Body of pancreas (tissue), 4 donors: ENCODE data around the gene C8A.

ENCODE experiments used
- POLR2A ChIP-seq, 3 donors: fragments of 450-650 bp; IDR thresholded peaks; one replicate each; pipeline ENCODE4 v1.6.1; 2016; ENCODE audit warnings: antibody characterized with exemption in 3 of 3, mild to moderate bottlenecking in 2 of 3
- TF ChIP-seq, protein P1 (sequence below), 7 experiments: fragments of 450-650 bp in 4 of 7; fragments of 200-600 bp in 3 of 7; sonication (generic) in 3 of 7; IDR thresholded peaks; one replicate each; pipeline ENCODE4 v1.5.1; 2016 to 2019; ENCODE audit warnings: antibody characterized with exemption in 7 of 7

DNA sequence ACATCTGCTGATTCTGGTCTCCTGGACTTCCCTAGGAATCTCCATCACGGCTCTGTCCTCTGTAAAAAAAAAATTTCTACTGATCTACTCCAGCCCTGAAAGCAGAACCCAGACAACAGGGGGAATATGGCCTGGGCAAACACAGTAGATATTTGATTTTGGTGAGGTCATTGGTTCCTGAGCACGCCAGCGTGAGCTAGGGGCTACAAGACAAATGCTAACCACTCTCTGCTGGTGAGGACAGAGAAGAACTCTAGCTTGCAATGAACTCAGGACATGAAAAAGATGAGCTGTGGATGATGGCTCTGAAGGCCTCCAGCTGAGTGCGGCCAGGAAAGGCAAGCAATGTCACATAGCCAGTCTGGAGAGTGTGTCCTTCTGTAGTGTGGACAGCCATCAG lies 18.2 kb upstream of the C8A start:
- TF ChIP-seq, protein P1, sequence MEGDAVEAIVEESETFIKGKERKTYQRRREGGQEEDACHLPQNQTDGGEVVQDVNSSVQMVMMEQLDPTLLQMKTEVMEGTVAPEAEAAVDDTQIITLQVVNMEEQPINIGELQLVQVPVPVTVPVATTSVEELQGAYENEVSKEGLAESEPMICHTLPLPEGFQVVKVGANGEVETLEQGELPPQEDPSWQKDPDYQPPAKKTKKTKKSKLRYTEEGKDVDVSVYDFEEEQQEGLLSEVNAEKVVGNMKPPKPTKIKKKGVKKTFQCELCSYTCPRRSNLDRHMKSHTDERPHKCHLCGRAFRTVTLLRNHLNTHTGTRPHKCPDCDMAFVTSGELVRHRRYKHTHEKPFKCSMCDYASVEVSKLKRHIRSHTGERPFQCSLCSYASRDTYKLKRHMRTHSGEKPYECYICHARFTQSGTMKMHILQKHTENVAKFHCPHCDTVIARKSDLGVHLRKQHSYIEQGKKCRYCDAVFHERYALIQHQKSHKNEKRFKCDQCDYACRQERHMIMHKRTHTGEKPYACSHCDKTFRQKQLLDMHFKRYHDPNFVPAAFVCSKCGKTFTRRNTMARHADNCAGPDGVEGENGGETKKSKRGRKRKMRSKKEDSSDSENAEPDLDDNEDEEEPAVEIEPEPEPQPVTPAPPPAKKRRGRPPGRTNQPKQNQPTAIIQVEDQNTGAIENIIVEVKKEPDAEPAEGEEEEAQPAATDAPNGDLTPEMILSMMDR (IDR thresholded peaks at IDR 0.05) = no peak
- no peak for TF ChIP-seq POLR2A (IDR thresholded peaks at IDR 0.05)
